Measurements from ENCODE around the gene DOCK3. TPM values are rescaled to one million over a fixed set of nuclear protein-coding genes. Genes with fewer than 3 reads are reported as not detected.

Gene DOCK3
- total RNA-seq, 1 experiment from 2014 or later, result 0.47 TPM

GRCh38 chr3:50696276-50696675 is 21.5 kb downstream of the DOCK3 start:
- ChIA-PET POLR2A (ENCODE audit: low non-redundant PET) (no interaction called here), CTCF (no interaction called here)
- TF ChIP-seq, protein P1, sequence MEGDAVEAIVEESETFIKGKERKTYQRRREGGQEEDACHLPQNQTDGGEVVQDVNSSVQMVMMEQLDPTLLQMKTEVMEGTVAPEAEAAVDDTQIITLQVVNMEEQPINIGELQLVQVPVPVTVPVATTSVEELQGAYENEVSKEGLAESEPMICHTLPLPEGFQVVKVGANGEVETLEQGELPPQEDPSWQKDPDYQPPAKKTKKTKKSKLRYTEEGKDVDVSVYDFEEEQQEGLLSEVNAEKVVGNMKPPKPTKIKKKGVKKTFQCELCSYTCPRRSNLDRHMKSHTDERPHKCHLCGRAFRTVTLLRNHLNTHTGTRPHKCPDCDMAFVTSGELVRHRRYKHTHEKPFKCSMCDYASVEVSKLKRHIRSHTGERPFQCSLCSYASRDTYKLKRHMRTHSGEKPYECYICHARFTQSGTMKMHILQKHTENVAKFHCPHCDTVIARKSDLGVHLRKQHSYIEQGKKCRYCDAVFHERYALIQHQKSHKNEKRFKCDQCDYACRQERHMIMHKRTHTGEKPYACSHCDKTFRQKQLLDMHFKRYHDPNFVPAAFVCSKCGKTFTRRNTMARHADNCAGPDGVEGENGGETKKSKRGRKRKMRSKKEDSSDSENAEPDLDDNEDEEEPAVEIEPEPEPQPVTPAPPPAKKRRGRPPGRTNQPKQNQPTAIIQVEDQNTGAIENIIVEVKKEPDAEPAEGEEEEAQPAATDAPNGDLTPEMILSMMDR (conservative IDR thresholded peaks at IDR 0.05; ENCODE audit: low read depth, low read length), result no peak
- no peak for TF ChIP-seq EZH2 (IDR thresholded peaks at IDR 0.05; ENCODE audit: borderline replicate concordance, low read depth, low read length, poor library complexity, severe bottlenecking)
- Histone ChIP-seq H3K27ac (ENCODE audit: low read depth, low read length, poor library complexity, severe bottlenecking) (no peak overlapping the region), H3K36me3 (ENCODE audit: insufficient read depth, low read length, poor library complexity, severe bottlenecking) (no peaks in the 10 kb centered on the region), H3K4me1 (ENCODE audit: insufficient read depth, low read length, poor library complexity, severe bottlenecking) (no peaks in the 10 kb centered on the region), H3K9me3 (ENCODE audit: low read depth, low read length, poor library complexity, severe bottlenecking) (no peaks in the 10 kb centered on the region), H3K27me3 (replicated peaks; ENCODE audit: insufficient read depth, low read depth, low read length, poor library complexity) (no peaks in the 10 kb centered on the region), H3K4me3 (ENCODE audit: low read depth, low read length, poor library complexity, severe bottlenecking) (no peak overlapping the region)
- no TSS peak for BruUV-seq (replicated peaks)
- DNase-seq (ENCODE audit: low spot score), result no peak
- intact Hi-C loops (cut with micrococcal nuclease; ENCODE audit: unreplicated experiment), result no loop called here

DNA sequence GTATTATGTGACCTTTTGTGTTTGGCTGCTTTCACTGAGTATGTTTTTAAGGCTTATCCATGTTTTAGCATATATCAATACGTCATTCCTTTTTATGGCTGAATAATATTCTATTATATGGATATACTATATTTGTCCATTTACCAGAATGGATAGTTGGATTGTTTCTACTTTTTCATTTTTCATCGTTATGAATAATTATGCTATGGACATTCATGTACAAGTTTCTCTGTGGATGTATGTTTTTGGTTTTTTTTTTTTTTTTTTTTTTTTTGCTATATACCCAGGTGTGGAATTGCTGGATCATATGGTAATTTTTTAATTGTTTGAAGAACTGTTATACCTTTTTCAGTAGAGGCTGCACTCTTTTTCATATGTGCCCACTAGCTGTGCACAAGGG is 23.5 kb downstream of the DOCK3 start:
- Histone ChIP-seq H3K4me3 (ENCODE audit: low read depth, low read length, poor library complexity, severe bottlenecking) (no peak overlapping the region), H3K4me1 (ENCODE audit: insufficient read depth, low read length, poor library complexity, severe bottlenecking) (no peaks in the 10 kb centered on the region), H3K9me3 (ENCODE audit: low read depth, low read length, poor library complexity, severe bottlenecking) (no peaks in the 10 kb centered on the region), H3K27ac (ENCODE audit: low read depth, low read length, poor library complexity, severe bottlenecking) (no peak overlapping the region), H3K36me3 (ENCODE audit: insufficient read depth, low read length, poor library complexity, severe bottlenecking) (no peaks in the 10 kb centered on the region), H3K27me3 (replicated peaks; ENCODE audit: insufficient read depth, low read depth, low read length, poor library complexity) (no peaks in the 10 kb centered on the region)
- POLR2A ChIA-PET (ENCODE audit: low non-redundant PET), result no interaction called here
- no TSS peak for BruUV-seq (replicated peaks)
- TF ChIP-seq EZH2 (IDR thresholded peaks at IDR 0.05; ENCODE audit: borderline replicate concordance, low read depth, low read length, poor library complexity, severe bottlenecking), result no peak
- TF ChIP-seq, protein P1 (conservative IDR thresholded peaks at IDR 0.05; ENCODE audit: low read depth, low read length), result no peak
- CTCF ChIA-PET, result no interaction called here
- intact Hi-C loops (cut with micrococcal nuclease; ENCODE audit: unreplicated experiment), result no loop called here
- no peak for DNase-seq (ENCODE audit: low spot score)

DNA sequence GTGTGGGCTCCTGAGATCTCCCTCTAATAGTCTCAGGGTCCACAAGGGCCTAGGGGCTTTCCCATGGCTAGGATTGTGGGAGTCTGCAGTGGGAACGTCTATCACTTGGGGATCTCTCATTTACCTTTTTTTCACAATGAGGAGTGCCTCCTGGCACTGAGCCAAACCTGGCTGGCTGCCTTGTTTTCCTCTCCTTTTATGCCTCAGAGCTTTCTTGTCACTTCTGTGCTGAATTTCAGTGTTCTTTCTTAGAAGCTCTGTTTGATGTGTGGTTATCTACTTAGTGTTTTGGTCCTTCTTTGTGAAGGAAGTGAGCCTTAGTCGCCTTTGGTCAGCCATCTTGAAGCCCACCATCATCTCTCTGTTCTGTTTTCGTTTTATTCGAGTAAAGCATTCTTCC is 33.9 kb downstream of the DOCK3 start:
- no TSS peak for BruUV-seq (replicated peaks)
- TF ChIP-seq, protein P1 (conservative IDR thresholded peaks at IDR 0.05; ENCODE audit: low read depth, low read length), result no peak
- no peak for TF ChIP-seq EZH2 (IDR thresholded peaks at IDR 0.05; ENCODE audit: borderline replicate concordance, low read depth, low read length, poor library complexity, severe bottlenecking)
- Histone ChIP-seq H3K4me3 (ENCODE audit: low read depth, low read length, poor library complexity, severe bottlenecking) (no peak overlapping the region), H3K27ac (ENCODE audit: low read depth, low read length, poor library complexity, severe bottlenecking) (no peak overlapping the region), H3K9me3 (ENCODE audit: low read depth, low read length, poor library complexity, severe bottlenecking) (no peaks in the 10 kb centered on the region), H3K36me3 (ENCODE audit: insufficient read depth, low read length, poor library complexity, severe bottlenecking) (no peaks in the 10 kb centered on the region), H3K27me3 (replicated peaks; ENCODE audit: insufficient read depth, low read depth, low read length, poor library complexity) (no peaks in the 10 kb centered on the region), H3K4me1 (ENCODE audit: insufficient read depth, low read length, poor library complexity, severe bottlenecking) (no peaks in the 10 kb centered on the region)
- DNase-seq (ENCODE audit: low spot score), result no peak
- intact Hi-C loops (cut with micrococcal nuclease; ENCODE audit: unreplicated experiment), result no loop called here
- CTCF ChIA-PET, result no interaction called here
- POLR2A ChIA-PET (ENCODE audit: low non-redundant PET), result no interaction called here
